IMR-90 (cell line): Measurements from ENCODE around the gene DNM3. TPM values are rescaled to one million over a fixed set of nuclear protein-coding genes. Genes with fewer than 3 reads are reported as not detected.

Experiments used
- ATAC-seq: fragments of 200-7000 bp; cut with Tn5 transposase; 2 replicates; pipeline ENCODE4 v1.9.1; 2020; ENCODE audit warnings: low read depth, mild to moderate bottlenecking, moderate library complexity
- BruUV-seq: library from RNA; stranded (reverse); fragments of 400-500 nt; replicated peaks from 2 replicates; lab custom pipeline; 2021; lab: Mats Ljungman, UMichigan
- CTCF ChIA-PET: fragments of 300-600 bp; formaldehyde crosslinking; extraction: SDS; loops from one replicate; lab custom pipeline; 2021; ENCODE audit warnings: antibody characterized with exemption; lab: Yijun Ruan, JAX
- POLR2A ChIA-PET: fragments of 300-600 bp; sonication (Branson Sonifier 250); formaldehyde crosslinking; loops from one replicate; lab custom pipeline; 2022; ENCODE audit warnings: antibody characterized with exemption; ENCODE audit not compliant: unreplicated experiment; lab: Charles Lee
- DNase-seq: peaks from one replicate; pipeline ENCODE4 v3.0.0; 2013
- H2AFZ ChIP-seq: replicated peaks from 2 replicates; pipeline ENCODE3; 2013; ENCODE audit warnings: low read length, mild to moderate bottlenecking; ENCODE audit not compliant: poor library complexity
- H2AK5ac ChIP-seq: 2 replicates; pipeline ENCODE4 v1.6.1; 2013; ENCODE audit warnings: low read depth, low read length, inconsistent platforms
- H2AK9ac ChIP-seq: replicated peaks from 2 replicates; pipeline ENCODE3; 2013; ENCODE audit warnings: mild to moderate bottlenecking, low read depth, low read length, moderate library complexity; ENCODE audit not compliant: poor library complexity
- H2BK120ac ChIP-seq: 2 replicates; pipeline ENCODE4 v1.6.1; 2013; ENCODE audit warnings: low read depth, low read length, inconsistent platforms
- H2BK15ac ChIP-seq: 3 replicates; pipeline ENCODE4 v1.6.1; 2013; ENCODE audit warnings: low read depth, low read length, inconsistent platforms
- H2BK20ac ChIP-seq: 2 replicates; pipeline ENCODE4 v1.6.1; 2013; ENCODE audit warnings: low read depth, mild to moderate bottlenecking, inconsistent platforms, low read length, moderate library complexity
- H2BK5ac ChIP-seq: 2 replicates; pipeline ENCODE4 v1.6.1; 2013; ENCODE audit warnings: mild to moderate bottlenecking, low read depth, low read length, inconsistent platforms; ENCODE audit not compliant: poor library complexity, severe bottlenecking
- H3K14ac ChIP-seq: replicated peaks from 2 replicates; pipeline ENCODE4 v1.6.1; 2013; ENCODE audit warnings: low read depth, low read length, inconsistent platforms
- H3K18ac ChIP-seq: 2 replicates; pipeline ENCODE4 v1.6.1; 2013; ENCODE audit warnings: low read depth, low read length, control low read depth
- H3K23ac ChIP-seq: 2 replicates; pipeline ENCODE4 v1.6.1; 2013; ENCODE audit warnings: low read depth, low read length, inconsistent platforms
- H3K27ac ChIP-seq: 2 replicates; pipeline ENCODE4 v1.5.1; 2013; ENCODE audit warnings: mild to moderate bottlenecking, control low read depth, low read length; ENCODE audit not compliant: insufficient read depth
- H3K27me3 ChIP-seq: 2 replicates; pipeline ENCODE4 v1.6.1; 2013; ENCODE audit warnings: low read length; ENCODE audit not compliant: control insufficient read depth, insufficient read depth
- H3K36me3 ChIP-seq: 2 replicates; pipeline ENCODE4 v1.6.1; 2013; ENCODE audit warnings: low read length, mixed read lengths; ENCODE audit not compliant: control insufficient read depth, insufficient read depth
- H3K4ac ChIP-seq: 2 replicates; pipeline ENCODE4 v1.6.1; 2013; ENCODE audit warnings: low read depth, low read length, inconsistent platforms
- H3K4me1 ChIP-seq: 2 replicates; pipeline ENCODE4 v1.6.1; 2013; ENCODE audit warnings: low read length, mixed read lengths; ENCODE audit not compliant: control insufficient read depth, insufficient read depth
- H3K4me2 ChIP-seq: 2 replicates; pipeline ENCODE4 v1.6.1; 2013; ENCODE audit warnings: low read depth, mild to moderate bottlenecking, control low read depth, low read length, moderate library complexity
- H3K4me3 ChIP-seq: 2 replicates; pipeline ENCODE4 v1.5.1; 2013; ENCODE audit warnings: low read depth, mild to moderate bottlenecking, control low read depth, low read length, moderate library complexity; ENCODE audit not compliant: insufficient read depth
- H3K56ac ChIP-seq: 2 replicates; pipeline ENCODE4 v1.6.1; 2013; ENCODE audit warnings: low read length, inconsistent platforms; ENCODE audit not compliant: insufficient read depth; ENCODE audit errors: extremely low read depth
- H3K79me1 ChIP-seq, 2 experiments: 2 replicates each; pipeline ENCODE4 v1.6.1; 2013; ENCODE audit warnings: low read length in 2 of 2, inconsistent platforms in 1 of 2, low read depth in 1 of 2
- H3K9ac ChIP-seq: 2 replicates; pipeline ENCODE4 v1.6.1; 2013; ENCODE audit warnings: low read depth, low read length, control low read depth
- H3K9me1 ChIP-seq: 2 replicates; pipeline ENCODE4 v1.6.1; 2013; ENCODE audit warnings: low read length, inconsistent platforms; ENCODE audit not compliant: insufficient read depth
- H3K9me3 ChIP-seq: 2 replicates; pipeline ENCODE4 v1.6.1; 2013; ENCODE audit warnings: low read length; ENCODE audit not compliant: control insufficient read depth, insufficient read depth
- H4K20me1 ChIP-seq: 2 replicates; pipeline ENCODE4 v1.6.1; 2013; ENCODE audit warnings: low read length, inconsistent platforms; ENCODE audit not compliant: insufficient read depth
- H4K5ac ChIP-seq: 2 replicates; pipeline ENCODE4 v1.6.1; 2013; ENCODE audit warnings: mild to moderate bottlenecking, low read depth, low read length, control low read depth
- H4K8ac ChIP-seq, 2 experiments: 2 replicates each; pipeline ENCODE4 v1.6.1; 2013; ENCODE audit warnings: low read depth in 2 of 2, low read length in 2 of 2, control low read depth in 1 of 2, inconsistent platforms in 1 of 2
- H4K91ac ChIP-seq: 2 replicates; pipeline ENCODE4 v1.6.1; 2013; ENCODE audit warnings: low read depth, low read length, inconsistent platforms; ENCODE audit not compliant: insufficient read depth
- BHLHE40 ChIP-seq: fragments of 150-350 bp; IDR thresholded peaks from 2 replicates; pipeline ENCODE4 v1.6.1; 2016; ENCODE audit warnings: mild to moderate bottlenecking, low read depth, low read length
- CEBPB ChIP-seq: IDR thresholded peaks from 2 replicates; pipeline ENCODE4 v1.6.1; 2012; ENCODE audit warnings: low read depth, low read length, improper control_type of control experiment
- CHD1 ChIP-seq: IDR thresholded peaks from 2 replicates; pipeline ENCODE4 v1.6.1; 2012; ENCODE audit warnings: low read depth, low read length, improper control_type of control experiment
- CTCF ChIP-seq: conservative IDR thresholded peaks from 2 replicates; pipeline ENCODE4 v1.5.1; 2012; ENCODE audit warnings: mild to moderate bottlenecking, low read depth, low read length, improper control_type of control experiment
- ELK1 ChIP-seq: fragments of 150-350 bp; IDR thresholded peaks from 2 replicates; pipeline ENCODE4 v1.6.1; 2016; ENCODE audit warnings: low read depth, mild to moderate bottlenecking, low read length, moderate library complexity, borderline replicate concordance
- FOS ChIP-seq: fragments of 150-350 bp; IDR thresholded peaks from 2 replicates; pipeline ENCODE4 v1.6.1; 2016; ENCODE audit warnings: low read depth, low read length
- MAFK ChIP-seq: IDR thresholded peaks from 2 replicates; pipeline ENCODE4 v1.6.1; 2012; ENCODE audit warnings: low read depth, low read length, improper control_type of control experiment
- MAZ ChIP-seq: IDR thresholded peaks from 2 replicates; pipeline ENCODE4 v1.6.1; 2012; ENCODE audit warnings: low read depth, mild to moderate bottlenecking, low read length, improper control_type of control experiment, moderate library complexity, borderline replicate concordance
- MXI1 ChIP-seq: IDR thresholded peaks from 2 replicates; pipeline ENCODE4 v1.6.1; 2012; ENCODE audit warnings: low read depth, mild to moderate bottlenecking, low read length, moderate library complexity, borderline replicate concordance
- NFE2L2 ChIP-seq: fragments of 150-350 bp; IDR thresholded peaks from 2 replicates; pipeline ENCODE4 v1.6.1; 2016; ENCODE audit warnings: low read depth, mild to moderate bottlenecking, low read length
- POLR2A ChIP-seq: IDR thresholded peaks from 2 replicates; pipeline ENCODE4 v1.6.1; 2012; ENCODE audit warnings: mild to moderate bottlenecking, low read depth, low read length
- RAD21 ChIP-seq: IDR thresholded peaks from 2 replicates; pipeline ENCODE4 v1.6.1; 2012; ENCODE audit warnings: low read length, improper control_type of control experiment
- RCOR1 ChIP-seq: IDR thresholded peaks from 2 replicates; pipeline ENCODE4 v1.6.1; 2012; ENCODE audit warnings: mild to moderate bottlenecking, low read length, improper control_type of control experiment; ENCODE audit not compliant: insufficient replicate concordance
- RFX5 ChIP-seq: IDR thresholded peaks from 2 replicates; pipeline ENCODE4 v1.8.0; 2012; ENCODE audit warnings: low read depth, mild to moderate bottlenecking, low read length, moderate library complexity
- SMC3 ChIP-seq: fragments of 150-350 bp; IDR thresholded peaks from 2 replicates; pipeline ENCODE4 v1.6.1; 2016; ENCODE audit warnings: low read depth, mild to moderate bottlenecking, antibody characterized with exemption, low read length, moderate library complexity
- USF2 ChIP-seq: fragments of 150-350 bp; IDR thresholded peaks from 2 replicates; pipeline ENCODE4 v1.6.1; 2017; ENCODE audit warnings: mild to moderate bottlenecking, antibody characterized with exemption, low read length, low read depth
- WGBS, 2 experiments: methylation state at CpG; one replicate each; pipeline versions ENCODE4 v1.1.5 to v1.1.7; 2013; ENCODE audit warnings: missing lambda C conversion rate in 2 of 2; ENCODE audit not compliant: insufficient read length in 1 of 2; ENCODE audit errors: extremely low coverage in 2 of 2; 5-methylcytosine and 5-hydroxymethylcytosine counted together
- dilution Hi-C: fragments of 300-500 bp; cut with HindIII; formaldehyde crosslinking; loops from one replicate; pipeline ENCODE4 v1.14.3; 2018; ENCODE audit warnings: low sequenced_read_pairs; ENCODE audit not compliant: unreplicated experiment
- in situ Hi-C: fragments of 300-500 bp; cut with MboI; formaldehyde crosslinking; loops from 3 replicates; pipeline ENCODE4 v1.14.3; 2019; ENCODE audit warnings: low sequenced_read_pairs, inconsistent platforms, mixed read lengths
- intact Hi-C: fragments of 100-400 bp; cut with micrococcal nuclease; formaldehyde crosslinking; loops from 2 replicates; pipeline ENCODE4 v1.10.0; 2022
- polyA plus RNA-seq, 3 experiments: library from polyadenylated mRNA; depleted of rRNA; stranded (reverse); fragments of >200 nt; gene quantifications; 2 replicates each; pipeline ENCODE4 v1.2.3, GENCODE V29; 2012; ENCODE audit warnings: low replicate concordance in 1 of 3
- total RNA-seq: library from RNA; depleted of rRNA; stranded (reverse); fragments of >200 nt; gene quantifications from 2 replicates; pipeline ENCODE4 v1.2.3, GENCODE V29; 2012

DNM3 gene
- total and polyA plus RNA-seq, 2 of the 4 experiments (the other 2 are of a cell fraction) = 0.36 TPM

- POLR2A ChIA-PET = interaction anchor here (1.1 kb wide), 1 partner anchor 183 kb away, joined by 3 read pairs; no protein-coding TSS in a partner anchor
- DNase-seq (no peak), ATAC-seq (no peak)
- Histone ChIP-seq H4K5ac (no peak overlapping the region), H4K8ac (no peak overlapping the region), H3K9me1 (no peaks in the 10 kb centered on the region; the same call in 1 of the 2 replicates), H3K9me3 (no peaks in the 10 kb centered on the region), H3K79me1 (peaks cover 0 to 10% of the 10 kb centered on the region in 2 experiments; a peak in 1 of 4 replicates), H3K36me3 (peaks cover 12% of the 10 kb centered on the region), H4K20me1 (no peaks in the 10 kb centered on the region), H2BK20ac (no peak overlapping the region), H3K56ac (no peak overlapping the region), H2BK5ac (no peak overlapping the region), H3K27me3 (no peaks in the 10 kb centered on the region), H3K27ac (no peak overlapping the region), H2AK9ac (no peak overlapping the region), H3K4me1 (peaks cover 4% of the 10 kb centered on the region; the same call in 1 of the 2 replicates), H4K91ac (no peak overlapping the region), H2AK5ac (no peak overlapping the region), H3K18ac (no peak overlapping the region), H3K14ac (no peak overlapping the region), H2BK15ac (no peak overlapping the region), H2BK120ac (no peak overlapping the region), H3K4ac (no peak overlapping the region), H3K23ac (no peak overlapping the region), H3K4me2 (no peak overlapping the region), H3K4me3 (no peak overlapping the region), H3K9ac (no peak overlapping the region), H2AFZ (no peak overlapping the region)
- intact Hi-C loops = loop anchor here (1.0 to 5.0 kb wide), 3 partner anchors 154 to 601 kb away; no protein-coding TSS in a partner anchor
- CTCF ChIA-PET = interaction anchor here (0.7 to 6.9 kb wide), 12 partner anchors 19 to 637 kb away, joined by 3 to 138 read pairs (median 4); no protein-coding TSS in a partner anchor
- dilution Hi-C loops = no loop called here
- BruUV-seq = no TSS peak
- WGBS, 2 experiments = no CpG with 5 or more reads among the region's 3 CpGs
- in situ Hi-C loops = loop anchor here (25.0 kb wide), 1 partner anchor 611 kb away; the partner anchor contains the start of gene C1orf105
- TF ChIP-seq SMC3 = no peak
- no peak for TF ChIP-seq MAFK
- no peak for TF ChIP-seq CEBPB
- TF ChIP-seq POLR2A = no peak
- no peak for TF ChIP-seq NFE2L2
- TF ChIP-seq USF2 = no peak
- TF ChIP-seq RCOR1 = no peak
- TF ChIP-seq CHD1 = no peak
- no peak for TF ChIP-seq MAZ
- TF ChIP-seq RFX5 = no peak
- TF ChIP-seq BHLHE40 = no peak
- no peak for TF ChIP-seq ELK1
- no peak for TF ChIP-seq RAD21
- no peak for TF ChIP-seq FOS
- TF ChIP-seq CTCF = no peak
- no peak for TF ChIP-seq MXI1
These were observed 40.4 kb upstream of the DNM3 start for GRCh38 chr1:171800851-171801250.
